Heart left ventricle (tissue), 16 donors: ENCODE results near the gene PTOV1. TPM values are rescaled to one million over a fixed set of nuclear protein-coding genes. Genes with fewer than 3 reads are reported as not detected.

Experiments
- ATAC-seq, 4 donors: fragments of 200-7000 bp; cut with Tn5 transposase; one replicate each; pipeline ENCODE4 v1.9.1; 2020 to 2022; ENCODE audit warnings: moderate library complexity in 4 of 4, mild to moderate bottlenecking in 3 of 4, moderate number of reproducible peaks in 1 of 4
- DNase-seq, 5 donors: peaks; one replicate each; pipeline ENCODE4 v3.0.0-alpha.2; 2020
- H3K27ac ChIP-seq, 12 donors: fragments of 200-600 bp; sonication (generic) in 4 of 12; one replicate each; pipeline versions ENCODE4 v1.5.0 to v1.8.0; 2016 to 2022; ENCODE audit warnings: mild to moderate bottlenecking in 2 of 12
- H3K27me3 ChIP-seq, 9 donors: fragments of 200-600 bp; sonication (generic) in 2 of 9; one replicate each; pipeline versions ENCODE4 v1.5.1 to v1.8.0; 2016 to 2022; ENCODE audit warnings: mild to moderate bottlenecking in 3 of 9
- H3K36me3 ChIP-seq, 9 donors: fragments of 200-600 bp; sonication (generic) in 2 of 9; one replicate each; pipeline versions ENCODE4 v1.5.0 to v1.8.0; 2018 to 2022; ENCODE audit warnings: mild to moderate bottlenecking in 2 of 9
- H3K4me1 ChIP-seq, 12 donors: fragments of 200-600 bp; sonication (generic) in 4 of 12; one replicate each; pipeline versions ENCODE4 v1.5.0 to v1.8.0; 2016 to 2022; ENCODE audit warnings: mild to moderate bottlenecking in 3 of 12
- H3K4me3 ChIP-seq, 12 donors: fragments of 200-600 bp; sonication (generic) in 4 of 12; one replicate each; pipeline versions ENCODE4 v1.5.0 to v1.8.0; 2017 to 2022; ENCODE audit warnings: mild to moderate bottlenecking in 9 of 12, moderate library complexity in 4 of 12
- H3K9me3 ChIP-seq, 12 donors: fragments of 200-600 bp; sonication (generic) in 4 of 12; one replicate each; pipeline versions ENCODE4 v1.5.0 to v1.8.0; 2016 to 2022; ENCODE audit warnings: mild to moderate bottlenecking in 1 of 12
- POLR2A ChIP-seq, 2 donors: fragments of 450-650 bp; IDR thresholded peaks; one replicate each; pipeline ENCODE4 v1.6.1; 2017; ENCODE audit warnings: antibody characterized with exemption in 2 of 2, mild to moderate bottlenecking in 2 of 2, moderate library complexity in 2 of 2
- WGBS, 4 donors: extraction: QIAGEN DNeasy Blood & Tissue Kit in 2 of 4; methylation state at CpG; one replicate each; pipeline versions ENCODE4 v1.1.5 to v1.1.7; 2013 to 2018; 5-methylcytosine and 5-hydroxymethylcytosine counted together
- intact Hi-C, 10 donors: fragments of 100-400 bp; cut with DNase I; formaldehyde crosslinking; loops; one replicate each; pipeline versions ENCODE4 v1.11.1 to v1.14.2; 2022
- polyA plus RNA-seq, 2 donors: library from polyadenylated mRNA; stranded (reverse); fragments of 200-250 nt; gene quantifications; one replicate each; pipeline ENCODE4 v1.2.3, GENCODE V29; 2013
- total RNA-seq, 9 donors: library from RNA; depleted of rRNA in 2 of 9; stranded (reverse); fragments of >200 nt in 2 of 9; fragmentation: NEBNext Ultra II Directional in 3 of 9; extraction: Animal tissue kit (Norgen Biotek cat#: 25700) in 3 of 9; gene quantifications; one replicate each; pipeline versions ENCODE4 v1.1.0 to v1.2.4, GENCODE V29; 2016 to 2023
- TF ChIP-seq, protein P1 (sequence below), 12 donors: fragments of 200-600 bp; sonication (generic) in 4 of 12; IDR thresholded peaks; one replicate each; pipeline versions ENCODE4 v1.5.0 to v1.8.0; 2018 to 2022; ENCODE audit warnings: antibody characterized with exemption in 12 of 12, mild to moderate bottlenecking in 5 of 12
- donor health status: ischemic (EF 13 %, LVEDD 7.1; RV severe dilation, severe dysfunction).
- donor health status: healthy with polysubstance abuse.
- donor health status: DM: no; HTN: yes; CAD: no.
- donor health status: DM: no; HTN: no; CAD: no.
- donor health status: ischemic (EF 25% LVEDD 6.9; RV normal size, moderate dysfunction).
- donor health status: ischemic (EF 25% LVEDD 5.7; RV mildly dilated, moderate dysfunction).
- donor health status: healthy.
- donor health status: DM: yes; HTN: yes; CAD: no.
- donor health status: ischemic (EF 35%, LVEDD 5.7; RV mildly dilated, moderate dysfunction).
- donor health status: nonischemic (EF 11% LVEDD 7.7; RV severe dilation, severe dysfunction).
- donor health status: DM: yes; HTN: yes; CAD: no.
- donor health status: PGD.
- donor health status: ischemic (EF 29% LVEDD 5.4; RV normal size, mild dysfunction).
- donor health status: nonischemic (EF 23%, LVEDD 6.1; RV moderate dilation, normal function).

PTOV1 gene
- total and polyA plus RNA-seq, 11 donors: 70.9 to 135 (median 91.5) TPM

DNA sequence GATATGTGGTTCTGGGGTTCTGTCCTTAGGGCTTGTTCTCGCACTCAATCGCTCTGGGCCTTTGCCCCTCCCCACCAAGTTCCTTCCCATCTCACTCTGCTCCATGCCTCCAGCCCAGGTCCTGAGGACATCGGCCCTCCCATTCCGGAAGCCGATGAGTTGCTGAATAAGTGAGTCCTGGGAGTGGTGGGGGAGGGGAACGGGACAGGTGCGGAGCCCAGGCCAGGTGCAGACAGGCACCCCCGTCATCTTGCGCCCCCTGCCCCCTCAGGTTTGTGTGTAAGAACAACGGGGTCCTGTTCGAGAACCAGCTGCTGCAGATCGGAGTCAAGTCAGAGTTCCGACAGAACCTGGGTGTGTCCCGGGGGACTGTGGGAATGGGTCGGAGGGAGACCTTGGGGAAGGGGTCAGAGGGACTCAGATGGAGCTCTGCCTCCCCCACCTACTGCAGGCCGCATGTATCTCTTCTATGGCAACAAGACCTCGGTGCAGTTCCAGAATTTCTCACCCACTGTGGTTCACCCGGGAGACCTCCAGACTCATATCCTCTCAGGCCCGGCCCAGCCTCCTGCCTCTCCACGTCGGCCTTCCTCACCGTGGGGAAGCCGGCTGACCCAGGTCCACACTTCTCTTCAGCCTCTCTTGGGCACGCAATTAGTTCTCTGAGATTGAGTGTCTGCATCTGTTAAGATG lies 48.0 kb upstream of the PTOV1 start:
- peak overlapping the region in 8 of 12 donors; percentile 28 to 61 (median 46) for H3K4me3 ChIP-seq
- DNase-seq: peak in 1 of 5 donors; percentile 36
- H3K9me3 ChIP-seq: no peaks in the 10 kb centered on the region
- TF ChIP-seq, protein P1, sequence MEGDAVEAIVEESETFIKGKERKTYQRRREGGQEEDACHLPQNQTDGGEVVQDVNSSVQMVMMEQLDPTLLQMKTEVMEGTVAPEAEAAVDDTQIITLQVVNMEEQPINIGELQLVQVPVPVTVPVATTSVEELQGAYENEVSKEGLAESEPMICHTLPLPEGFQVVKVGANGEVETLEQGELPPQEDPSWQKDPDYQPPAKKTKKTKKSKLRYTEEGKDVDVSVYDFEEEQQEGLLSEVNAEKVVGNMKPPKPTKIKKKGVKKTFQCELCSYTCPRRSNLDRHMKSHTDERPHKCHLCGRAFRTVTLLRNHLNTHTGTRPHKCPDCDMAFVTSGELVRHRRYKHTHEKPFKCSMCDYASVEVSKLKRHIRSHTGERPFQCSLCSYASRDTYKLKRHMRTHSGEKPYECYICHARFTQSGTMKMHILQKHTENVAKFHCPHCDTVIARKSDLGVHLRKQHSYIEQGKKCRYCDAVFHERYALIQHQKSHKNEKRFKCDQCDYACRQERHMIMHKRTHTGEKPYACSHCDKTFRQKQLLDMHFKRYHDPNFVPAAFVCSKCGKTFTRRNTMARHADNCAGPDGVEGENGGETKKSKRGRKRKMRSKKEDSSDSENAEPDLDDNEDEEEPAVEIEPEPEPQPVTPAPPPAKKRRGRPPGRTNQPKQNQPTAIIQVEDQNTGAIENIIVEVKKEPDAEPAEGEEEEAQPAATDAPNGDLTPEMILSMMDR (IDR thresholded peaks at IDR 0.05): no peak
- TF ChIP-seq POLR2A (IDR thresholded peaks at IDR 0.05): no peak
- ATAC-seq: peak in 2 of 4 donors; percentile 1 to 3
- peaks cover 0 to 15% (median 3%) of the 10 kb centered on the region in 12 donors for H3K4me1 ChIP-seq
- peaks cover 0 to 95% (median 78%) of the 10 kb centered on the region in 9 donors for H3K36me3 ChIP-seq
- H3K27ac ChIP-seq: peak overlapping the region in 7 of 12 donors; percentile 32 to 74 (median 57)
- no peaks in the 10 kb centered on the region for H3K27me3 ChIP-seq
- intact Hi-C loops: loop anchor here in 1 of 10 donors (5.0 kb wide), 1 partner anchor 36 kb away; the partner anchor contains the start of gene AP2A1
- WGBS, 4 donors: 79 to 88% (median 82%) methylated on average over 23 to 24 of the region's 24 CpGs

DNA sequence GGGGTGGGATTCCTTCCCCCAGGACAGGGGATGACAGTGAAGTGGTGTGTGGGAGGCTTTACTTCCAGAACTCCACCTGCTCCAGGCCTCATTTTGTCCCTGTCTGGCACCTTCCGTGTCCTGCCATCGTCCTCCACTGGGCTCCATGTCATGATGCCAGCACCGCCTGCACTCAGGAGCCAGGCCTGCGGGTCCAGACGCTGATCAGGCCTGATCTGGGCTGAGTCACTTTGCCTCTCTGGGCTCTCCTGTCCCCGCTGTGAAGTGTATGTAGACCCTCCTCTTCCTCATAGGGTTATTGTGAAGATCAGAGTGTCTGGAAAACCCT lies 47.5 kb upstream of the PTOV1 start:
- DNase-seq (no peak), ATAC-seq (no peak)
- Histone ChIP-seq H3K4me1 (peaks cover 0 to 20% (median 7%) of the 10 kb centered on the region in 12 donors), H3K36me3 (peaks cover 0 to 90% (median 74%) of the 10 kb centered on the region in 9 donors), H3K9me3 (no peaks in the 10 kb centered on the region), H3K4me3 (no peak overlapping the region), H3K27me3 (no peaks in the 10 kb centered on the region), H3K27ac (no peak overlapping the region)
- intact Hi-C loops: loop anchor here in 1 of 10 donors (5.0 kb wide), 1 partner anchor 36 kb away; the partner anchor contains the start of gene AP2A1
- 90 to 94% (median 93%) methylated on average over 4 to 6 of the region's 6 CpGs for WGBS, 4 donors
- TF ChIP-seq, protein P1 (IDR thresholded peaks at IDR 0.05): no peak
- no peak for TF ChIP-seq POLR2A (IDR thresholded peaks at IDR 0.05)

DNA sequence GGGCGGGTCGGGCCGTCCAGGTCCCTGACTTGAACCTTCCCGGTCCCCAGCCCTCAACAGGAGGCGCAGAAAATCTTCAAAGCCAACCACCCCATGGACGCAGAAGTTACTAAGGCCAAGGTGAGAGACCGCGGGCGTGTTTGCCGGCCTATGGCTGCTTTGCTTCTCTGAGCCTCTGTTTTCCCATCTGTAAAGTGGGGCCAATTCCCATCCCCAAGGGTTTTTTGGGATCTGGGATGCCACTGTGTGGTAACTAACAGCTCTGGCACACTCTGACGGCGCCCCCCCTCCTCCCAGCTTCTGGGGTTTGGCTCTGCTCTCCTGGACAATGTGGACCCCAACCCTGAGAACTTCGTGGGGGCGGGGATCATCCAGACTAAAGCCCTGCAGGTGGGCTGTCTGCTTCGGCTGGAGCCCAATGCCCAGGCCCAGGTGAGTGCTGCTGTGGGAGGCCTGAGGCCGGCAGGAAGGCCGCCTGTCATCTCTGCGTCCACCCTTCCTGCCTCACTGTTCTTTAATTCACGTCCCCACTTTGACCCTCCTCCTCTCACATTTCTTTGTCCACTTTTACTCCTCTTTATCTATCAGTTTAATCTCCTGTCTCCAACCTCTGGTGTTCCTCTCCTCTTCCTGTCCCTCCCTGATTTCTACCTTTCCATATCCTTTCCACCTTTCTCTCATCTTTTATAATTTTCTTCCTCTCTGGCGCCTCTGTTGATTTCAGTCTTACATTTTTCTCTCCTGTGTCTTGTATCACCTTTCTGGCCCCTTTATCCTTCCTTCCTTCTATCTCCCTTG lies 44.9 kb upstream of the PTOV1 start:
- H3K27me3 ChIP-seq: no peaks in the 10 kb centered on the region
- TF ChIP-seq, protein P1 (IDR thresholded peaks at IDR 0.05): no peak
- no peak for TF ChIP-seq POLR2A (IDR thresholded peaks at IDR 0.05)
- H3K9me3 ChIP-seq: no peaks in the 10 kb centered on the region
- intact Hi-C loops: loop anchor here in 5 of 10 donors (5.0 kb wide), 3 partner anchors 34 to 129 kb away; partner anchors contain the start of genes AP2A1 (in 3 of the 5) and PRMT1 (in 1 of the 5)
- WGBS, 4 donors: 85 to 92% (median 87%) methylated on average over 16 to 20 of the region's 20 CpGs
- ATAC-seq (no peak), DNase-seq (no peak)
- H3K4me1 ChIP-seq: peaks cover 0 to 35% (median 19%) of the 10 kb centered on the region in 12 donors
- no peak overlapping the region for H3K27ac ChIP-seq
- peaks cover 0 to 64% (median 49%) of the 10 kb centered on the region in 9 donors for H3K36me3 ChIP-seq
- H3K4me3 ChIP-seq: no peak overlapping the region

DNA sequence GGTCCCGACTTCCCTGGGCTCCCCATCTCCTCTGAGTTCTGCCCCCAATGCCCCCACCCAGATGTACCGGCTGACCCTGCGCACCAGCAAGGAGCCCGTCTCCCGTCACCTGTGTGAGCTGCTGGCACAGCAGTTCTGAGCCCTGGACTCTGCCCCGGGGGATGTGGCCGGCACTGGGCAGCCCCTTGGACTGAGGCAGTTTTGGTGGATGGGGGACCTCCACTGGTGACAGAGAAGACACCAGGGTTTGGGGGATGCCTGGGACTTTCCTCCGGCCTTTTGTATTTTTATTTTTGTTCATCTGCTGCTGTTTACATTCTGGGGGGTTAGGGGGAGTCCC lies 44.4 kb upstream of the PTOV1 start:
- no peak overlapping the region for H3K4me3 ChIP-seq
- no peak overlapping the region for H3K27ac ChIP-seq
- TF ChIP-seq, protein P1 (IDR thresholded peaks at IDR 0.05): no peak
- no peak for TF ChIP-seq POLR2A (IDR thresholded peaks at IDR 0.05)
- 88 to 93% (median 92%) methylated on average over 8 of the region's 8 CpGs for WGBS, 4 donors
- no peaks in the 10 kb centered on the region for H3K27me3 ChIP-seq
- ATAC-seq (no peak), DNase-seq (no peak)
- H3K36me3 ChIP-seq: peaks cover 0 to 59% (median 47%) of the 10 kb centered on the region in 9 donors
- no peaks in the 10 kb centered on the region for H3K9me3 ChIP-seq
- H3K4me1 ChIP-seq: peaks cover 0 to 33% (median 17%) of the 10 kb centered on the region in 12 donors
- intact Hi-C loops: loop anchor here in 5 of 10 donors (5.0 kb wide), 3 partner anchors 34 to 129 kb away; partner anchors contain the start of genes AP2A1 (in 3 of the 5) and PRMT1 (in 1 of the 5)
